OCI-LY3 (cell line): Measurements from ENCODE around the gene NPTN.

ENCODE experiments used
- H2AFZ ChIP-seq: fragments of 200-600, 300-600 bp; shearing (Covaris generic); 2 replicates; pipeline ENCODE4 v1.6.0; 2014; ENCODE audit warnings: antibody characterized with exemption, low read depth, low read length
- H3K27ac ChIP-seq: fragments of 200-600, 300-600 bp; sonication (generic); 2 replicates; pipeline ENCODE4 v1.5.1; 2014; ENCODE audit warnings: mild to moderate bottlenecking, low read length, moderate library complexity, mixed read lengths
- H3K27me3 ChIP-seq: fragments of 200-600, 300-600 bp; sonication (generic); 2 replicates; pipeline ENCODE4 v1.6.1; 2014; ENCODE audit warnings: low read depth, low read length, mixed read lengths
- H3K36me3 ChIP-seq: fragments of 200-600, 300-600 bp; sonication (generic); replicated peaks from 2 replicates; pipeline ENCODE3; 2014; ENCODE audit warnings: low read depth, low read length, mixed read lengths
- H3K4me1 ChIP-seq: fragments of 300-600, 200-600 bp; sonication (generic); 2 replicates; pipeline ENCODE4 v1.6.1; 2014; ENCODE audit warnings: low read length, mixed read lengths
- H3K4me2 ChIP-seq: fragments of 200-600, 300-600 bp; sonication (generic); 2 replicates; pipeline ENCODE4 v1.6.1; 2014; ENCODE audit warnings: low read length, mixed read lengths
- H3K4me3 ChIP-seq: fragments of 300-600, 200-600 bp; sonication (generic); 2 replicates; pipeline ENCODE4 v1.5.1; 2014; ENCODE audit warnings: antibody characterized with exemption, mild to moderate bottlenecking, low read length, moderate library complexity
- H3K79me2 ChIP-seq: fragments of 300-600, 200-600 bp; shearing (Covaris generic); 2 replicates; pipeline ENCODE4 v1.6.1; 2014; ENCODE audit warnings: mild to moderate bottlenecking, low read length, mixed read lengths
- H3K9ac ChIP-seq: fragments of 300-600, 200-600 bp; shearing (Covaris generic); 2 replicates; pipeline ENCODE4 v1.6.0; 2014; ENCODE audit warnings: mild to moderate bottlenecking, low read length, moderate library complexity
- H3K9me3 ChIP-seq: fragments of 200-600, 300-600 bp; shearing (Covaris generic); 2 replicates; pipeline ENCODE4 v1.6.1; 2014; ENCODE audit warnings: low read length, mixed read lengths; ENCODE audit not compliant: insufficient read depth
- H4K20me1 ChIP-seq: fragments of 200-600, 300-600 bp; sonication (generic); 2 replicates; pipeline ENCODE4 v1.6.1; 2016; ENCODE audit warnings: low read length, mixed read lengths; ENCODE audit not compliant: insufficient read depth
- CTCF ChIP-seq: fragments of 200-600, 300-600 bp; sonication (generic); IDR thresholded peaks from 2 replicates; pipeline ENCODE4 v1.5.1; 2014; ENCODE audit warnings: antibody characterized with exemption, low read length, low read depth
- EZH2phosphoT487 ChIP-seq: fragments of 200-600 bp; shearing (Covaris generic); IDR thresholded peaks from 2 replicates; pipeline ENCODE4 v1.6.1; 2018; ENCODE audit warnings: antibody characterized with exemption, mixed run types, low read depth

The NPTN gene

GRCh38 chr15:73633111-73633990 lies at the start of gene NPTN:
NPTN (minus strand) TSS chr15:73633389; CDS start chr15:73633215, 174 bp downstream.
- Histone ChIP-seq H3K4me3 (peak within 1 kb of the TSS; percentile 88), H3K9me3 (no peaks in the 10 kb centered on the region), H3K27ac (no peak within 1 kb of the TSS), H3K4me2 (peak within 1 kb of the TSS; percentile 97), H3K27me3 (peaks cover 12% of the 10 kb centered on the region; the same call in 1 of the 2 replicates), H3K36me3 (no peaks in the 10 kb centered on the region), H3K9ac (peak within 1 kb of the TSS; percentile 74), H4K20me1 (peaks cover 37% of the 10 kb centered on the region), H3K4me1 (peaks cover 26% of the 10 kb centered on the region), H3K79me2 (peaks cover 46% of the 10 kb centered on the region), H2AFZ (peak within 1 kb of the TSS; percentile 67)
- TF ChIP-seq CTCF (no peak), EZH2phosphoT487 (no peak)

GRCh38 chr15:73682600-73683090 lies 49.5 kb upstream of the NPTN start:
- Histone ChIP-seq H3K27me3 (peaks cover 40% of the 10 kb centered on the region), H3K9me3 (no peaks in the 10 kb centered on the region), H3K9ac (no peak overlapping the region), H3K4me3 (no peak overlapping the region), H3K79me2 (no peaks in the 10 kb centered on the region), H3K27ac (no peak overlapping the region), H2AFZ (no peak overlapping the region), H4K20me1 (no peaks in the 10 kb centered on the region), H3K36me3 (no peaks in the 10 kb centered on the region), H3K4me2 (no peak overlapping the region), H3K4me1 (no peaks in the 10 kb centered on the region)
- no peak for TF ChIP-seq EZH2phosphoT487
- TF ChIP-seq CTCF, result no peak

- Histone ChIP-seq H3K4me1 (no peaks in the 10 kb centered on the region), H3K4me2 (no peak overlapping the region), H3K36me3 (no peaks in the 10 kb centered on the region), H4K20me1 (no peaks in the 10 kb centered on the region), H3K9me3 (no peaks in the 10 kb centered on the region), H3K4me3 (no peak overlapping the region), H3K9ac (no peak overlapping the region), H3K79me2 (no peaks in the 10 kb centered on the region), H2AFZ (no peak overlapping the region), H3K27ac (no peak overlapping the region), H3K27me3 (peaks cover 43% of the 10 kb centered on the region)
- no peak for TF ChIP-seq CTCF
- no peak for TF ChIP-seq EZH2phosphoT487
Measured at GRCh38 chr15:73681856-73682599, 48.8 kb upstream of the NPTN start.

- no peak overlapping the region for H3K4me2 ChIP-seq
- no peaks in the 10 kb centered on the region for H3K4me1 ChIP-seq
- no peaks in the 10 kb centered on the region for H3K79me2 ChIP-seq
- no peak overlapping the region for H3K4me3 ChIP-seq
- H3K27ac ChIP-seq, result no peak overlapping the region
- no peaks in the 10 kb centered on the region for H3K36me3 ChIP-seq
- H3K9ac ChIP-seq, result no peak overlapping the region
- peaks cover 41% of the 10 kb centered on the region for H3K27me3 ChIP-seq
- H3K9me3 ChIP-seq, result no peaks in the 10 kb centered on the region
- no peak for TF ChIP-seq CTCF
- no peak for TF ChIP-seq EZH2phosphoT487
- H2AFZ ChIP-seq, result no peak overlapping the region
- H4K20me1 ChIP-seq, result no peaks in the 10 kb centered on the region
Measured at GRCh38 chr15:73681063-73681462, 47.9 kb upstream of the NPTN start.
